ENCODE measurements around the gene MREG. TPM values are rescaled to one million over a fixed set of nuclear protein-coding genes. Genes with fewer than 3 reads are reported as not detected.

The MREG gene
- total RNA-seq, 1 donor from 2014 or later = 10.6 TPM

GRCh38 chr2:215905691-215906090, 107.7 kb downstream of the MREG start:
- no peak overlapping the region for H3K27ac Mint-ChIP-seq
- no peaks in the 10 kb centered on the region for H3K36me3 Mint-ChIP-seq (ENCODE audit: low read depth)
- no peak overlapping the region for H3K4me3 Mint-ChIP-seq
- H3K9me3 Mint-ChIP-seq = no peaks in the 10 kb centered on the region
- H3K4me1 Mint-ChIP-seq = peaks cover 3% of the 10 kb centered on the region
- intact Hi-C loops (cut with micrococcal nuclease) = no loop called here
- DNase-seq = no peak
- H3K27me3 Mint-ChIP-seq = peaks cover 25% of the 10 kb centered on the region

DNA sequence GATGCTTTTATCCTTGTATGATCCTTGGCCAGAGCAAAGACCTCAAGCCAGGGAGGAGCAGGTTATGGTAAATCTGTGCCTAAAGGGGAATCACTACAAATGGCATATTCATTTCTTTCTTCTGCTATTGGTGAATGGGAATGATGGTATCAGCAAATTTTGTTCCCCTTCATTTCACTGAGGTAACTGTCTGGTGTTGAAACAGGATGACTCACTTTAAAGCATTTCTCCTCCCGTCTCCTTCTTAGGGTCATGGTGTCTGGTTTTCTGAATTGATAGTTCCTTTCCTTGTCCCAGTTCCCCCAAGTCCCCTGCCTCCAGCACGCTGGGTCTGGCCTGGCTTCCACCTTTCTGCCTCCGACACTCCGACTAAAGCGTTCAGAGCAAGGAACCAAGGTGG, 109.2 kb downstream of the MREG start:
- no peaks in the 10 kb centered on the region for H3K9me3 Mint-ChIP-seq
- peaks cover 19% of the 10 kb centered on the region for H3K27me3 Mint-ChIP-seq
- no peaks in the 10 kb centered on the region for H3K36me3 Mint-ChIP-seq (ENCODE audit: low read depth)
- H3K27ac Mint-ChIP-seq = no peak overlapping the region
- intact Hi-C loops (cut with micrococcal nuclease) = no loop called here
- H3K4me3 Mint-ChIP-seq = no peak overlapping the region
- no peak for DNase-seq
- peaks cover 3% of the 10 kb centered on the region for H3K4me1 Mint-ChIP-seq

GRCh38 chr2:215903203-215903602, 110.1 kb downstream of the MREG start:
- Mint-ChIP-seq H3K27me3 (peaks cover 19% of the 10 kb centered on the region), H3K36me3 (ENCODE audit: low read depth) (no peaks in the 10 kb centered on the region), H3K27ac (no peak overlapping the region), H3K4me1 (peaks cover 3% of the 10 kb centered on the region), H3K9me3 (no peaks in the 10 kb centered on the region), H3K4me3 (no peak overlapping the region)
- intact Hi-C loops (cut with micrococcal nuclease) = no loop called here
- no peak for DNase-seq

DNA sequence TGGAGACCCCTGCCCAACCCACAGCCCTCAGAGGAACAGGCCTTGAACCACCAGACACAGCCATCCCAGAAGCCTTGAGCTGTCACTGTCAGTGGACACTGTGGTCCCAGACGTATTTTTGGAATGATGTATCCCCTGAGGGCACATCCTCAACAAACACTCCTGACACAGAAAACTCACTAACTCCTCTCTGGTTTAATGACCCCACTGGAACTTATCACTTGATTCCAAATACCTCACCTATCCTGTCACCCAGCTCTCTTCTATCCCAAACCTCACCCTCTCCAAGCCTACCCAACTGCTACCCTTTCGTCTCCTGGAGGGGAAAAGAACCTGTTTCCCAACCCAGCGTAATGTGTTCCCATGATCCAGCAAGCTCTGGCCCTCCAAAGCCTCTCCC, 111.6 kb downstream of the MREG start:
- Mint-ChIP-seq H3K27me3 (peaks cover 12% of the 10 kb centered on the region), H3K27ac (no peak overlapping the region)

GRCh38 chr2:215900843-215901242, 112.5 kb downstream of the MREG start:
- Mint-ChIP-seq H3K36me3 (ENCODE audit: low read depth) (no peaks in the 10 kb centered on the region), H3K4me1 (peaks cover 3% of the 10 kb centered on the region), H3K9me3 (no peaks in the 10 kb centered on the region), H3K27ac (no peak overlapping the region), H3K27me3 (peaks cover 18% of the 10 kb centered on the region), H3K4me3 (no peak overlapping the region)
- intact Hi-C loops (cut with micrococcal nuclease) = no loop called here
- no peak for DNase-seq

More for the DNA sequence above, 111.6 kb downstream of the MREG start:
- no peak for DNase-seq
- intact Hi-C loops (cut with micrococcal nuclease) = no loop called here
- H3K4me1 Mint-ChIP-seq = peaks cover 3% of the 10 kb centered on the region
- H3K4me3 Mint-ChIP-seq = no peak overlapping the region
- no peaks in the 10 kb centered on the region for H3K36me3 Mint-ChIP-seq (ENCODE audit: low read depth)
- no peaks in the 10 kb centered on the region for H3K9me3 Mint-ChIP-seq

GRCh38 chr2:215900203-215900611, 113.1 kb downstream of the MREG start:
- no peaks in the 10 kb centered on the region for H3K36me3 Mint-ChIP-seq (ENCODE audit: low read depth)
- no peak for DNase-seq
- no peak overlapping the region for H3K4me3 Mint-ChIP-seq
- H3K27ac Mint-ChIP-seq = no peak overlapping the region
- peaks cover 3% of the 10 kb centered on the region for H3K4me1 Mint-ChIP-seq
- H3K9me3 Mint-ChIP-seq = no peaks in the 10 kb centered on the region
- peaks cover 18% of the 10 kb centered on the region for H3K27me3 Mint-ChIP-seq
- intact Hi-C loops (cut with micrococcal nuclease) = no loop called here

DNA sequence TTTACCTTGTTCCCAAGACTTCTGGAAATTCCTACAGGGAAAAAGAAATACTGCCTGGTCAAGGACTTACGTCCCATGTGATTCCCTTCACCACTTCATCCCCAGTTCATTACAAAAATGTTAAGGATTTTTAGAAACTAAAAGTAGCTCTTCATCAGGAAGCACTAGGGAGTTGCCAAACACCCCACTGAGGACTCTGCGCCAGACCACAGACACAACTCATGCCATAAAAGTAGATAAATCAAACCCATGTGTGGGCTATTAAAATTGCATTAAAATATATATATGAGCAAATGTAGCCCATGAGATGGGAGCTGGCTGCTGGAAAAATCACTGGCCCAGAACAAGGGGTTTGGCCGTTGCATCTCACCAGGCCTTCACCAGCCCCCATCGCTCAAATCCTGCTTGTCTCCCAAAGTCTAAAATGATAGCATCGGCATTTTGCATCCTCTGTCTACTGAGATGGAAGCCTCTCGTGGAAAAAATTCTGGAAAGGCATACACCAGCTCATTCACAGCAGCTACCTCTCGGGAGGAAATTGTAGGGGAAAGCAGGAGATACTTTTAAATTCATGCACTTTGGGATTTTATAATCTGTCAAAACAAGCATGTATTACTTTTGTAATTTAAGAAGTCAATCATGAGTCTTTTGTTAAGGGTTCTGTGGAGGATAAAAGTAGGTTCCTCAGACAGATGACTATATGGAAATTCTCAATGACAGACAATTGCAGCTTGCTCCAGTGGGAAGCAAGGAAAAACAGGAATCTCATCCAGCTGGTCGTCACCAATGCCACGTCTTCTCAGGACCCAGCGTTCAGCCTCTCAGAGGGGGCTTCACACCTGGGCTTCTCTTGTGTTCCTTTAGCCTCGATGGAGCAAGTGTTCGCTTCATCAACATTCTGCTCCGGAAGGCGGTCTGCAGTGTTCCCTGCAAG, 113.9 kb downstream of the MREG start:
- no peak for DNase-seq
- Mint-ChIP-seq H3K27me3 (peaks cover 18% of the 10 kb centered on the region), H3K27ac (no peak overlapping the region), H3K36me3 (ENCODE audit: low read depth) (no peaks in the 10 kb centered on the region), H3K9me3 (no peaks in the 10 kb centered on the region), H3K4me1 (peaks cover 3% of the 10 kb centered on the region), H3K4me3 (no peak overlapping the region)
- intact Hi-C loops (cut with micrococcal nuclease) = no loop called here

DNA sequence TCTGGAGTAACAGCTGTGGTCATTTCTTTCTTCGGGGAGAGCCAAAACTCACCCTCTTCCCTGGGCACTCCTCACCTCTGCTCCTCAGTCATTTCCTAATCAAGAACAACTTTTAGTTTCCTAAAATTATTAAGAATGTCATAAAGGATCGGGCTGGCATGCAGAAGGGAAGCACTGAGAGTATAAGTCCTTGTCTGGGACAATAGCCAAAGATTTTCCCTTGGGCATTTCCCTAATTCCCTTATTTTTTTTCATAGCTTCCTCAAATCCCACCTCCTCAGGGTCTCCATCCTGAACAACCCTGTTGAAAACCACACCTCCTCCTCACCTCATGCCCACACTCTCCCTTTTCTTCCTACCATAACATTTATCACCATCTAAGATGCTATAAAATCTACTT, 115.0 kb downstream of the MREG start:
- no peak overlapping the region for H3K4me3 Mint-ChIP-seq
- H3K27me3 Mint-ChIP-seq = peaks cover 18% of the 10 kb centered on the region
- H3K27ac Mint-ChIP-seq = no peak overlapping the region
- no peak for DNase-seq
- H3K4me1 Mint-ChIP-seq = peaks cover 3% of the 10 kb centered on the region
- intact Hi-C loops (cut with micrococcal nuclease) = no loop called here
- H3K9me3 Mint-ChIP-seq = no peaks in the 10 kb centered on the region
- no peaks in the 10 kb centered on the region for H3K36me3 Mint-ChIP-seq (ENCODE audit: low read depth)

DNA sequence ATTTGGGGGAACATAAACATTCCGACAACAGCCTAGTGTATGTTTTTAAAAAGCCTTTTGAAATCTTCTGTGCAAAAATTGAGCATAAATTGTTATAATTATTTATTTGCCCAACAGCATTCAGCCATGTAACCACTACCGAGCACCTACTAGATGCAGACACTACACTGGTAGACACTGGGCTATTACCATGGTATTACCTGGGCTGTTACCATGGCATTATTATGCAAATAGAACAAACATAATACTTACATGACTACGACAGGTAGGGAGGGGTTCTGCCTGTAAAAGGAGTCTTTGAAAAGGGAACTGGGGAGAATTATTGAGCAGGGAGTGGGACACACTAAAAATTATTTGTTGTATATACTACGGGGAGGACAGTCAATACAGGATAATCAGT, 116.4 kb downstream of the MREG start:
- no peak for DNase-seq
- Mint-ChIP-seq H3K36me3 (ENCODE audit: low read depth) (no peaks in the 10 kb centered on the region), H3K9me3 (no peaks in the 10 kb centered on the region)

GRCh38 chr2:215895330-215895729, 118.0 kb downstream of the MREG start:
- Mint-ChIP-seq H3K36me3 (ENCODE audit: low read depth) (no peaks in the 10 kb centered on the region), H3K4me3 (no peak overlapping the region), H3K27me3 (peaks cover 10% of the 10 kb centered on the region), H3K9me3 (no peaks in the 10 kb centered on the region), H3K4me1 (no peaks in the 10 kb centered on the region), H3K27ac (no peak overlapping the region)
- intact Hi-C loops (cut with micrococcal nuclease) = no loop called here
- no peak for DNase-seq

More for the DNA sequence above, 116.4 kb downstream of the MREG start:
- peaks cover 13% of the 10 kb centered on the region for H3K27me3 Mint-ChIP-seq
- intact Hi-C loops (cut with micrococcal nuclease) = no loop called here
- H3K4me3 Mint-ChIP-seq = no peak overlapping the region
- H3K27ac Mint-ChIP-seq = no peak overlapping the region
- H3K4me1 Mint-ChIP-seq = peaks cover 3% of the 10 kb centered on the region

Other genes starting within 250 kb of the MREG start
- gene PECR, start 68.3 kb upstream of the MREG start, total RNA-seq = 13.1 and 15.3 TPM in 2 replicates
- gene TMEM169, start 68.4 kb upstream of the MREG start, total RNA-seq = 0.51 and 0.97 TPM in 2 replicates
- gene XRCC5, start 95.8 kb upstream of the MREG start, total RNA-seq = 476 and 510 TPM in 2 replicates

All from activated CD4-positive, alpha-beta T cell treated with anti-CD3 and anti-CD28 coated beads, Interleukin-2, amount 10 ng/mL, durations not matched to agents 24 days and 14 days (primary cell).